HG03439 (cell line): ENCODE measurements around the gene SLC5A4.

ENCODE experiments used
- ATAC-seq: cut with Tn5 transposase; IDR thresholded peaks from one replicate; pipeline ENCODE4 v1.9.1; 2021; ENCODE audit warnings: mild to moderate bottlenecking, moderate library complexity; ENCODE audit not compliant: unreplicated experiment

Gene SLC5A4

DNA sequence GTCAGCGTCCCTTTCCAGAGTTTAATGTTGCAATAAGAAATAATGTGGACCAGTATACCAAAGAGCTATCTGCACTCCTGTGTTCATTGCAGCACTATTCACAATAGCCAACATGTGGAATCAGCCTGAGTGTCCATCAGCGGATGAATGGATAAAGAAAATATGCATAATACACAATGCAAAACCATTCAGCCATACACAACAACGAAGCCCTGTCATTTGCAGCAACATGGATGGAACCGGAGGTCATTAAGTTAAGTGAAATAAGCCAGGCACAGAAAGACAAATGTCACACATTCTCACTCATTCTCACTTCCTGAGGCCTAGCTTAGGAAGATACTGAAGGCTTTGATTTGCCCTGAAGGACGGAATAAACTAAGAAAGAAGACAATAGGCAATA, 22.1 kb downstream of the SLC5A4 start:
- no peak for ATAC-seq

GRCh38 chr22:32232191-32232830, 22.8 kb downstream of the SLC5A4 start:
- no peak for ATAC-seq

GRCh38 chr22:32226326-32227104, 28.6 kb downstream of the SLC5A4 start:
- ATAC-seq = no peak

DNA sequence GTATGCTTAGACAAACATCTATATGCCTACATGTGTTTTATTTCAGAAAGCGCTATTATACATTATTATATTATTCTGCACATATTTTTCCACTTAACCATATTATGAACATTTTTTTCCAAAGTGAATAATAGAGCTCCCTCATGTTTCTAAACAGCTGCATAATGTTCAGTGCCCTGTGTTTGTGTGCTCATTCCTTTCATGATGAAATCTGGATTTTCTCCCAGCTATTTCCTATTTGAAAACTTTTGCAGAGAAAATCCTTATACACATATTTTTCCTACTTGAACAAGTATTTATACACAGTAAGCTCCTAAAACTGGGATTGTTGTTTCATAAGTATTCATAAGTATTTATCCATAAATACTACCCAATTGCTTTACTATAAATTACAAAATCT, 32.2 kb downstream of the SLC5A4 start:
- ATAC-seq = no peak

DNA sequence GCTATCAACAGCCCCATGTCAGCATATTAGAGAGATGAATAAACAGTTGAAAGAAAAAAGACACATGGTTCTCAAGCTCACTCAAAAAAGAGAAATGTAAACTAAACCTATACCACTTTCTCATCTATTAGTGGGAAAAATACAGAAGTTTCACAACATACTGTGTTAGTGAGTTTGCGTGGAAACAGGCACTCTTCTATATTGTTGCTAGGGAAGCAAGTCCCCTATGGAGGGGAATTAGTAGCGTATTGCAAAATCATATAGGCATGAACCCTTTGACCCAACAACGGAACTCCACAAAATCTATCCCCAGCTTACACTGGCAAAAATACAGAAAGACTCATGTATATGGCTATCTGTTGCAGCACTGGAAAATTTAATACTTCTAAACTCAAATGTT, 36.1 kb downstream of the SLC5A4 start:
- no peak for ATAC-seq

DNA sequence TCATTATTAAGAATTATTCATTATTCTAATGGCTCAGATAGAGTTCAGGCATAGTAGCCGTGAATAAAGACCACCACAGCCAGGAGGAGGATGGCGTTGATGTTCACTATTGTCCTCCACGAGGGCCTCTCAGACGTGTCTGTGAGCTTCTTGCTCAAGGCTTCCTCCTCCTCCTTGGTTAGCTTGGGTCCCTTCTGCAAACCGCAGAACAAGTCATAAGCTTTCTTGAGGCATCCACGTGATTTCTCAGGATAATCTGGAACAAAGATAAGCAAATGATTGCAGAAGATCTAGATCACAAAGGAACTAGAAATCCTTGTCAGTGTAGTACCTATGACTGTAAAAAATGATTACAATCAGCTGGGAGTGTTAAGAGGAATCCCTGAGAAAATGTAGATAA, 36.7 kb downstream of the SLC5A4 start:
- no peak for ATAC-seq

- ATAC-seq = no peak
Observed at GRCh38 chr22:32217465-32217864, 37.7 kb downstream of the SLC5A4 start.

DNA sequence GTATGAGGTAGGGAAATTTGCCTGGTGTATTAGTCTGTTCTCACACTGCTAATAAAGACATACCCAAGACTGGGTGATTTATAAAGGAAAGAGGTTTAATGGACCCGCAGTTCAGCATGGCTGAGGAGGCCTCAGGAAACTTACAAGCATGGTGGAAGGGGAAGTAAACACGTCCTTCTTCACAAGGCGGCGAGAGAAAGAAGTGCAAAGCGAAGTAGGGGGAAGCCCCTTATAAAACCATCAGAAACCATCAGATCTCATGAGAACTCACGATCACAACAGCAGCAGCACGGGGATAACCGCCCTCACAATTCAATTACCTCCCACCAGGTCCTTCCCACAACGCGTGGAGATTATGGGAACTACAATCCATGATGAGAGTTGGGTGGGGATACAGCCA, 38.2 kb downstream of the SLC5A4 start:
- ATAC-seq = no peak

GRCh38 chr22:32211011-32211410, 44.1 kb downstream of the SLC5A4 start:
- no peak for ATAC-seq

GRCh38 chr22:32208681-32209080, 46.5 kb downstream of the SLC5A4 start:
- no peak for ATAC-seq

GRCh38 chr22:32207971-32208480, 47.1 kb downstream of the SLC5A4 start:
- ATAC-seq = no peak

GRCh38 chr22:32206774-32207758, 48.1 kb downstream of the SLC5A4 start:
- ATAC-seq = no peak

- no peak for ATAC-seq
Observed at GRCh38 chr22:32205974-32206773, 49.0 kb downstream of the SLC5A4 start.

DNA sequence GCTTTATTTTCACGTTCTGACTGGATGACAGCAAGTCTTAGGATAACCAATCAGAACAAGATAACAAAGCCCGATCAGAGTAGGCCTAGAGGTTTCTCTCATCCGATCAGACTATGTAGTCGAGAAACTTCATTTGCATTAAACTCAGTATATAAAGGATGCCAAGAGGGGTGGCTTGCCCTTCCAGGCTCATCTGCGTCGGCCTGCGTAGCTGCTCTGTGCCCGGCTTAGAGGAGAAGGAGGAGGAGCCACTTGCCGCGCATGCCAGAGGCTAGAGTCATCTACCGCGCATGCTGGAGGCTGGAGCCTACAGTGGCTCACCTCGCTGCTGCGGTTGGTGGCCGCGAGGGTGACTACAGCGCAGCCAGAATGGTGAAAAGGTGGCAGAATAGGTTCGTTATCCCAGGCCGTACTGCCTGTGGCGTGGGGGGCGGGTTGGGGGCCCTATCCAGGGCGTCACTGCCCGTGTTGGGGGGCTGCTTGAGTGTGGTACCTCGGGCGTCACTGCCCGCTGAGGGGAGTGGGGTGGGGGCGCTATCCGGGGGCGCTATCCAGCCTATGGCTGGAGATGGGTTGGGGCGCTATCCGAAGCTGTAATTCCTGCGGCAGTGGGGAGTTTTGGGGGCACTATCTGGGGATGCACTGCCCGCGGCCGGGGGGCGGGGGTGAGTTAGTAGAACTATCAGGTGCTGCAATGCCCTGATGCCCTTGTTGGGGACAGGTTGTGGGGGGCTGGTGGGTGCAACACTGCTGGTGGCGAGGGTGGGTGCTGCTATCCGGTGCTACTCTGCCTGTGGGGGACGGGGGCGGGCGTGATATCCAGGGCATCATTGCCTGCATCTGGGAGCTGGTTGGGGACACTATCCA, 50.1 kb downstream of the SLC5A4 start, which contains the start of gene RFPL2:
RFPL2 (minus strand) TSS at position 218 of the 867 bp plus-strand sequence. CDS start 2,622 bp downstream, outside the sequence.
- no peak for ATAC-seq

GRCh38 chr22:32204040-32204855, 50.9 kb downstream of the SLC5A4 start:
- no peak for ATAC-seq

DNA sequence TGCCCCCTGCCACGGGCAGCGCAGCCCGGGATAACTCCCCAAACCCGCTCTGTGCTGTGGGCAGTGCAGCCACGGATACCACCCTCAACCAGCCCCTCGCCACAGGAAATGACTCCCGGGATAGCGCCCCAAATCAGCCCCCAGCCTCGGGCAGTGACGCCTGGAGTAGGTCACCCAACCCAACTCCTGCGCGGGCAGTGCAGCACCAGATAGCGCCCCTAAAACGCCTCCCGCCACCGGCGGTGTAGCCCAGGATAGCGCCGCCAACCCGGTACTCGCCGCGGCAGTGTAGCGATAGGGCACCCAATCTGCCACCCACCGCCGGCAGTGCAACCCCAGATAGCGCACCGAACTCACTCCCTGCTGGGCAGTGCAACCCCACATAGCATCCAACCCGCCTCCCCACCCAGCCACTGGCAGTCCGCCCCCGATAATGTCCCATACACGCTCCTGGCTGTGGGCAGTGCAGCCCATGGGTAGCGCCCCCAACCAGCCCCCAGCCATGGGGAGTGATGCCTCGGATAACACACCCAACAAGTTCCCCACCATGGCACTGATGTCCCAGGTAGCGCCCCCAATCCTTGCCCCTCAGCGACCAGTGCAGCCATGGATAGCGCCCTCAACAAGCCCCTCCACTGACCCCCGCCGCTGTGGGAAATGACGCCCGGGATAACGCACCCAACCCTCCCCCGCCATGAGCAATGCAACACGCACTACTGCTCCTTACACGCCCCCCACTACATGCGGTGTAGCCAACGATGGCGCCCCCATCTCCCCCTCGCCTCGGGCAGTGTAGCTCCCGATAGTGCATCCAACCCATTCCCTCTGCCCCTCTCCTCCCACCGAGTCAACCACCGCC, 51.7 kb downstream of the SLC5A4 start:
- ATAC-seq = no peak

GRCh38 chr22:32202539-32203180, 52.5 kb downstream of the SLC5A4 start:
- ATAC-seq = no peak
